ENCODE results near the gene CPB2. TPM values are rescaled to one million over a fixed set of nuclear protein-coding genes. Genes with fewer than 3 reads are reported as not detected.

CPB2 gene
- not detected for total RNA-seq

GRCh38 chr13:46104868-46105267 lies at the start of gene CPB2:
TSS of gene CPB2 (minus strand) at chr13:46105033. CDS start at chr13:46105009, 24 bp downstream.
- H3K27ac ChIP-seq: no peak within 1 kb of the TSS
- H3K27me3 ChIP-seq: no peaks in the 10 kb centered on the region
- no peaks in the 10 kb centered on the region for H3K9me3 ChIP-seq
- no peaks in the 10 kb centered on the region for H3K36me3 ChIP-seq
- no peak for DNase-seq (ENCODE audit: extremely low spot score in 2 of 2)
- no peaks in the 10 kb centered on the region for H3K4me1 ChIP-seq
- intact Hi-C loops (cut with DNase I): no loop called here
- H3K4me3 ChIP-seq: no peak within 1 kb of the TSS
- TF ChIP-seq CTCF (IDR thresholded peaks at IDR 0.05) (no peak), POLR2A (IDR thresholded peaks at IDR 0.05) (no peak), POLR2AphosphoS5 (IDR thresholded peaks at IDR 0.05; ENCODE audit: insufficient read depth in 1 of 2, low read depth in 1 of 2) (no peak)

- Histone ChIP-seq H3K4me3 (no peak overlapping the region), H3K36me3 (no peaks in the 10 kb centered on the region), H3K27ac (no peak overlapping the region), H3K27me3 (no peaks in the 10 kb centered on the region), H3K4me1 (no peaks in the 10 kb centered on the region), H3K9me3 (no peaks in the 10 kb centered on the region)
- no peak for TF ChIP-seq POLR2AphosphoS5 (IDR thresholded peaks at IDR 0.05; ENCODE audit: insufficient read depth in 1 of 2, low read depth in 1 of 2)
- no peak for TF ChIP-seq CTCF (IDR thresholded peaks at IDR 0.05)
- TF ChIP-seq POLR2A (IDR thresholded peaks at IDR 0.05): no peak
- no peak for DNase-seq (ENCODE audit: extremely low spot score in 2 of 2)
- intact Hi-C loops (cut with DNase I): no loop called here
Observed at GRCh38 chr13:46154136-46154801, 49.4 kb upstream of the CPB2 start.

- H3K36me3 ChIP-seq: no peaks in the 10 kb centered on the region
- no peak overlapping the region for H3K27ac ChIP-seq
- no peaks in the 10 kb centered on the region for H3K9me3 ChIP-seq
- TF ChIP-seq POLR2AphosphoS5 (IDR thresholded peaks at IDR 0.05; ENCODE audit: insufficient read depth in 1 of 2, low read depth in 1 of 2) (no peak), POLR2A (IDR thresholded peaks at IDR 0.05) (no peak), CTCF (IDR thresholded peaks at IDR 0.05) (no peak)
- no peaks in the 10 kb centered on the region for H3K27me3 ChIP-seq
- no peak overlapping the region for H3K4me3 ChIP-seq
- H3K4me1 ChIP-seq: no peaks in the 10 kb centered on the region
- intact Hi-C loops (cut with DNase I): no loop called here
- no peak for DNase-seq (ENCODE audit: extremely low spot score in 2 of 2)
Observed at GRCh38 chr13:46152627-46153328, 47.9 kb upstream of the CPB2 start.

GRCh38 chr13:46150134-46150693 lies 45.4 kb upstream of the CPB2 start:
- Histone ChIP-seq H3K36me3 (no peaks in the 10 kb centered on the region), H3K27ac (no peak overlapping the region), H3K4me1 (no peaks in the 10 kb centered on the region), H3K9me3 (no peaks in the 10 kb centered on the region), H3K4me3 (no peak overlapping the region), H3K27me3 (no peaks in the 10 kb centered on the region)
- no peak for DNase-seq (ENCODE audit: extremely low spot score in 2 of 2)
- no peak for TF ChIP-seq POLR2A (IDR thresholded peaks at IDR 0.05)
- intact Hi-C loops (cut with DNase I): no loop called here

- H3K27me3 ChIP-seq: no peaks in the 10 kb centered on the region
- intact Hi-C loops (cut with DNase I): loop anchor here (10.0 kb wide), 1 partner anchor 455 kb away; no protein-coding TSS in a partner anchor
Observed at GRCh38 chr13:46149272-46150133, 44.7 kb upstream of the CPB2 start.

More at GRCh38 chr13:46149272-46150133, 44.7 kb upstream of the CPB2 start:
- DNase-seq (ENCODE audit: extremely low spot score in 2 of 2): no peak
- no peak for TF ChIP-seq CTCF (IDR thresholded peaks at IDR 0.05)
- no peak for TF ChIP-seq POLR2A (IDR thresholded peaks at IDR 0.05)
- TF ChIP-seq POLR2AphosphoS5 (IDR thresholded peaks at IDR 0.05; ENCODE audit: insufficient read depth in 1 of 2, low read depth in 1 of 2): no peak
- no peak overlapping the region for H3K27ac ChIP-seq
- H3K4me3 ChIP-seq: no peak overlapping the region
- no peaks in the 10 kb centered on the region for H3K36me3 ChIP-seq
- H3K9me3 ChIP-seq: no peaks in the 10 kb centered on the region
- no peaks in the 10 kb centered on the region for H3K4me1 ChIP-seq

Measured in vagina (tissue), 2 donors.